ENCODE results near the gene ANG.

- TF ChIP-seq EZH2 (IDR thresholded peaks at IDR 0.05) (no peak), SP1 (IDR thresholded peaks at IDR 0.05; ENCODE audit: low read depth) (no peak), CTCF (IDR thresholded peaks at IDR 0.05 in 2 of 3, conservative IDR thresholded peaks at IDR 0.05 in 1 of 3; ENCODE audit: borderline replicate concordance in 1 of 3, insufficient read depth in 1 of 3, low read depth in 2 of 3, low read length in 2 of 3) (no peak), REST (IDR thresholded peaks at IDR 0.05; ENCODE audit: low read depth) (no peak), SIN3A (IDR thresholded peaks at IDR 0.05; ENCODE audit: low read depth) (no peak)
Observed at GRCh38 chr14:20743556-20743955, 55.0 kb downstream of the ANG start.
